GM12874 (cell line): ENCODE results near the gene GALNT13.

ENCODE experiments used
- CTCF ChIP-seq: IDR thresholded peaks from 2 replicates; pipeline ENCODE4 v1.5.1; 2011; ENCODE audit warnings: low read depth, mild to moderate bottlenecking, control low read depth, low read length, moderate library complexity; ENCODE audit not compliant: insufficient read depth

Gene GALNT13

GRCh38 chr2:154130821-154131220 is 259.1 kb downstream of the GALNT13 start:
- TF ChIP-seq CTCF = no peak

DNA sequence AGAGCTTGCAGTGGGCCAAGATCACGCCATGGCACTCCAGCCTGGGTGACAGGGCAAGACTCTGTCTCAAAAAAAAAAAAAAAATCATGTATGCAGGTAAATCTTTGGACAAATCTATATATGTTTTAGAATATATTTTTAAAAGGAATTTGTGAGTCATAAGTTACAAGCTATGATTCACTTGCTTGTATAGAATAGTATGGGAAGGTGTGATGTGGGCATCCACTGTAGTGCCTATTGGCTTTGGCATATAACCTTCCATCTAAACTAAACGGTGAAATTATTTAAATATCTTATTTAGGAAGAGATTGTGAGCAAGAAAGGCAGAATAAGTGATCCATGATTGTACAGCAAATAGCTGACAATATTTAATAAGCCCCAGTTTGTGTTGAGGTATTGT is 261.1 kb downstream of the GALNT13 start:
- no peak for TF ChIP-seq CTCF

DNA sequence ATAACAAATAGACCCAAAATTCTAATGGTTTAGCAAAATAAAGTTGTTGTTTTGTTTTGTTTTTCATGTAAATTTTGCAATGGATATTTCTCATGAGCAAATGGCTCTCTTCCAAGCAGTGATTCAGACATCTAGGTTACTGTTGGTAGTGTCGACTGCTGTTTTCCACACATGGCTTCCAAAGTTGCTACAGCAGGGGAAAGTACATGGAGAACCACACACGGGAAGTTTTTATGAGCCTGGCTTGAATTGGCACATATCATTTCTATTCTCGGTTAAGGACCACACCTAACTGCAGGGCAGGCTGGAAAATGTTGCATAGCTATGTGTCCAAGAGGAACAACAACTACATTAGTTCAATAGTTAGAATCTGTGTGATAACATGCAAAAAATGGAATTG is 262.1 kb downstream of the GALNT13 start:
- TF ChIP-seq CTCF = no peak

DNA sequence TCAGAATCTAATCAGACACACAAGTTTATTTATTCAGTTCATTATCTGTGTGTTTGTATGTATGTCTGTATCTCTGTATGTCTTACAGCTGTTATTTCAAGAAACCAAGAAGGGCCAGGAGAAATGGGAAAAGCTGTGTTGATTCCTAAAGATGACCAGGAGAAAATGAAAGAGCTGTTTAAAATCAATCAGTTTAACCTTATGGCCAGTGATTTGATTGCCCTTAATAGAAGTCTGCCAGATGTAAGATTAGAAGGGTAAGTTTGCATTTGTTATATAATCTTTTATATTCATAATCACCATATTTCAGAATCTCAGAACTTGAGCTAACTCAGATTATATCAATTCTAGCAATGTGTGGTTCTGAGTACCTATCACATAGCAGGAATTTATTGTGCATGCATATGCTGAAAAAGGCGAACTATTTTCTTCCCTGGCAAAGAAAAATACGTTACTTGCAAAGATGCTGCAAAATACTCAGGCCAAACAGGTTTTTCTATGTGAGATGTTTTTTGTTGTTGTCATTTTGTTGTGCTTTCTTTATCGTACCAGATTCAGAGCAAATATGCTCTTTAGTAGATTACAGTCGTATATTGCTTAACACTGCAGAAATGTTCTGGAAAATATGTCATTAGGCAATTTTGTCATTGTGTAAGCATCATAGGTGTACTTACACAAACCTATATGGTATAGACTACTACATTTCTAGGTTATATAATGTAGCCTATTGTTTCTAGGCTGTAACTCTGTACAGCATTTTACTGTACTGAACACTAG is 268.7 kb downstream of the GALNT13 start:
- no peak for TF ChIP-seq CTCF

- no peak for TF ChIP-seq CTCF
Measured at GRCh38 chr2:154142480-154142879, 270.8 kb downstream of the GALNT13 start.

- no peak for TF ChIP-seq CTCF
Measured at GRCh38 chr2:154143105-154143504, 271.4 kb downstream of the GALNT13 start.

DNA sequence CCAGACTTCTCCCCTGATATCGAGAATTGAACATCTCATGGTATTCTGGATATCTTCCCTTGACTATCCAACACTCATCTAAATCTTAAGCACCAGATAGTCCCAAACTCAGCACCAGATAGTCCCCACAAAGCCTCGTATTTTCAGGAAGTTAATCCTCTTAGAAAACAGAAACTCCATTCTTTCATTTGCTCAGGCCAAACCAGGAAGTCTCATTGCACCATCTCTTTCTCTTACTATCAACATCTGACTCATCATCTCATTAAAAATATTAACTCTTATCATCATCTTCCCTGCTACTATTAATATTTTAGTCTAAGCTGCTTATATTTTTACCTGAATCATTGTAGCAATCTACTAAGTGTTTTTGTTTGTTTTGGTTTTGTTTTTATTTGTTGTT is 286.4 kb downstream of the GALNT13 start:
- no peak for TF ChIP-seq CTCF
